SIG-M5 treated with dmso at 0.1 percent for 504 hours (cell line): Measurements from ENCODE around the gene ELF4.

ENCODE experiments used
- DNase-seq: peaks from one replicate; lab custom pipeline; 2025; ENCODE audit not compliant: unreplicated experiment; lab: John Stamatoyannopoulos, UW

The ELF4 gene

GRCh38 chrX:130110379-130111219 is at the start of gene ELF4:
ELF4 (minus strand) TSS chrX:130110497; CDS start chrX:130081330, 29,167 bp downstream.
- peak; percentile 58 for DNase-seq

GRCh38 chrX:130159776-130160175 is 49.5 kb upstream of the ELF4 start:
- DNase-seq: no peak

- DNase-seq: no peak
These were observed 48.0 kb upstream of the ELF4 start for GRCh38 chrX:130158311-130158710.

GRCh38 chrX:130155564-130155963 is 45.3 kb upstream of the ELF4 start:
- no peak for DNase-seq

GRCh38 chrX:130147631-130148030 is 37.3 kb upstream of the ELF4 start:
- DNase-seq: no peak

GRCh38 chrX:130145123-130145522 is 34.8 kb upstream of the ELF4 start:
- DNase-seq: no peak

- DNase-seq: no peak
These were observed 34.2 kb upstream of the ELF4 start for GRCh38 chrX:130144509-130144908.

- no peak for DNase-seq
These were observed 29.3 kb upstream of the ELF4 start for GRCh38 chrX:130139474-130140201.

GRCh38 chrX:130136961-130137360 is 26.7 kb upstream of the ELF4 start:
- no peak for DNase-seq

- DNase-seq: no peak
These were observed 26.2 kb upstream of the ELF4 start for GRCh38 chrX:130136496-130136895.

GRCh38 chrX:130130990-130131389 is 20.7 kb upstream of the ELF4 start:
- no peak for DNase-seq

- DNase-seq: no peak
These were observed 15.0 kb upstream of the ELF4 start for GRCh38 chrX:130125091-130125874.

GRCh38 chrX:130124577-130124976 is 14.3 kb upstream of the ELF4 start:
- no peak for DNase-seq

GRCh38 chrX:130121505-130121800 is 11.2 kb upstream of the ELF4 start:
- DNase-seq: no peak

GRCh38 chrX:130120746-130121504 is 10.6 kb upstream of the ELF4 start:
- peak; percentile 72 for DNase-seq

- no peak for DNase-seq
These were observed 10.0 kb upstream of the ELF4 start for GRCh38 chrX:130120321-130120731.

- no peak for DNase-seq
These were observed 9.1 kb upstream of the ELF4 start for GRCh38 chrX:130119312-130119898.

GRCh38 chrX:130118441-130119311 is 8.4 kb upstream of the ELF4 start:
- DNase-seq: no peak

GRCh38 chrX:130117166-130117565 is 6.9 kb upstream of the ELF4 start:
- no peak for DNase-seq
